Renal pelvis (tissue), 4 donors: ENCODE results near the gene EBP. TPM values are rescaled to one million over a fixed set of nuclear protein-coding genes. Genes with fewer than 3 reads are reported as not detected.
"Not testable (repeated sequence)": the region's sequence is repeated elsewhere in the genome, so short reads cannot be mapped to it uniquely, and the experiment has no call there.

Source experiments
- DNase-seq: peaks from one replicate; pipeline ENCODE4 v3.0.0-alpha.2; 2013
- polyA plus RNA-seq, 3 donors: library from polyadenylated mRNA; unstranded; fragments of 120-200 nt; gene quantifications; one replicate each; pipeline ENCODE4 v1.2.1, GENCODE V29; 2013; ENCODE audit not compliant: insufficient read length in 3 of 3

The EBP gene
- polyA plus RNA-seq, 3 donors: 78.3 to 82.8 (median 82.4) TPM

DNA sequence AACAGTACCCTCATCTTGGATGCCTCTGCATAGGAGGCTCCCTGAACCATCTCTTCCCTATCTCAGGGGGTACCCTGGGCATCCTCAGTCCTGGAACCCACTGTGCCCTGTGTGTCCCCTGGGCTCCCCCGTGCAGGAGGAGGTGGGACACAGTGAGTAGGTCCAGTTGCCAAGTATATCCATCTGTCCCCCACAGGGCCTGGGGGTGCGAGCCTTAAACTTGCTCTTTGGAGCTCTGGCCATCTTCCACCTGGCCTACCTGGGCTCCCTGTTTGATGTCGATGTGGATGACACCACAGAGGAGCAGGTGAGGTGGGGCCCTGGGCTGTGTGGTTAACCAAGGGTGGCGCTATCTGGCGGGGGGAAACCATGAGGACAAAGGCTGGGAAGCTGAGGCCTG, 4.6 kb upstream of the EBP start:
- no peak for DNase-seq

- not testable (repeated sequence) for DNase-seq
Observed at GRCh38 chrX:48519481-48519880, 2.1 kb upstream of the EBP start.

- no peak for DNase-seq
Observed at GRCh38 chrX:48520455-48520854, 1.2 kb upstream of the EBP start.

DNA sequence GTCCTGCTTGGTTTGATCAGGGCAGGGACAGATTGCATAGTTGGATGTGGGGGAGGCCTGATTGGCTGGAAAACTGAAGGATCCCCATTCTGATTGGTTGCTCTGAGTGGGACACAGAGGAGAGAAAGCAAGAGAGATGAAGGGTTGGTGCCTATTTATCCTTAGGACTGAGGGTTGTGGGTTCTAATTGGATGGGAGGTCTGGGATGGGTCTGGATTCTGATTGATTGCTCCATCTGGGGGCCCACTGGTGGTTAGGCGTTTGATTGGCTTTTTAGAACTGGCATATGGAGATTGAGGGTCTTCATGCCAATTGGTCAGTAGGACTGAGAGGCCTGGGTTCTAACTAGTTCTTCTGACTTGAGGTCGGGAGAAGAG, 644 bp upstream of the EBP start:
- no peak for DNase-seq

- no peak for DNase-seq
Observed at GRCh38 chrX:48522291-48522690, 683 bp downstream of the EBP start.

GRCh38 chrX:48523682-48524081, 2.1 kb downstream of the EBP start:
- DNase-seq: no peak

DNA sequence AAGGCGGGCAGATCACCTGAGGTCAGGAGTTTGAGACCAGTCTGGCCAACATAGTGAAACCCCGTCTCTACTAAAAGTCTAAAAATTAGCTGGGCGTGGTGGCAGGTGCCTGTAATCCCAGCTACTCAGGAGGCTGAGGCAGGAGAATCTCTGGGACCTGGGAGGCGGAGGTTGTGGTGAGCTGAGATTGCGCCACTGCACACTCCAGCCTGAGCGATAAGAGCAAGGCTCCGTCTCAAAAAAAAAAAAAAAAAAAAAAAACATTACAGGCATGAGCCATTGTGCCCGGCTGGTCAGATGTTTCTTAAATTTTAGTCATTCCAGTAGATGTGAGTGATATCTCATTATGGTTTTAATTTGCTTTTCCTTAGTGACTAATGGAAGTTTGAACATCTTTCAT, 4.2 kb downstream of the EBP start:
- not testable (repeated sequence) for DNase-seq

DNA sequence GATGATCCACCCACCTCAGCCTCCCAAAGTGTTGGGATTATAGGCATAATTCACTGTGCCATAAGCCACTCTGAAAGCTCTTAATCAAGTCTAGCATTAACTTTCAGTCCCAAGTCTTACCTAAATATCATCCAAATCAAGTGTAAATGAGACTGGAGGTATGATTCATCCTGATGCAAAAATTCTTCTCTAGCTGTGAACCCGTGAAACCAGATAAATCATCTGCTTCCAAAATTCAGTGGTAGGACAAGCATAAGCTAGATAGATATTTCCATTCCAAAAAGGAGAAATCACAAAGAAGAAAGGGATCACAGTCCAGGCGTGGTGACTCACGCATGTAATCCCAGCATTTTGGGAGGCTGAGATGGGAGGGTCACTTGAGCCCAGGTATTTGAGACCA, 9.1 kb downstream of the EBP start:
- DNase-seq: no peak

DNA sequence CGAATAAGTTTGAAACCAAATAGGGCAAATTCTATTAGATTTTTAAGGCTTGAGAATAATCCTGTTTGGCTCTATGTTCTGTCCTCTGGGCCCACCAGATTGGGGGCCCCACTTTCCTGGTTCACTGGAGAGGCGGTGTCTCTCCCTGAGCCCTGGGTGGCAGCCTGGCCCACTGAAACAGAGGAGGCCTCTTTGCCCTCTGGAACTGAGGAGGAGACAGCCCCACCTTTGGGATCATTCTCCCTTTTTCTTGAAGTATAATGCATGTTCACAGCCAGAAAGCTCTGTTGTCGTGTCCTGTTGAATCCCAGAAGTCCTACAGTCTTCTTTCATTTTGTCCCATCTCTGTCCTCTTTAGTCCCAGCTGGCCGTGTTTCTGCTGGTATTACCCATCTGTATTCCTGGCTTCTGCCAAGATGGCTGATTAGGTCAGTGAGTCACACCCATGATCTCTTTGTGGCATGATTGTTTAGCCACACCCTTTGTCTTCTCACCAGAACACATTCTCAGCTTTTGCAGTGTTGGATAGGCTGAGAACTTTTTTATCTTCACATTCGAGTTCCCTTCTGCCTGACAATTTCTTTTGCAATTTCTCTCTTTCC, 9.9 kb downstream of the EBP start:
- no peak for DNase-seq

DNA sequence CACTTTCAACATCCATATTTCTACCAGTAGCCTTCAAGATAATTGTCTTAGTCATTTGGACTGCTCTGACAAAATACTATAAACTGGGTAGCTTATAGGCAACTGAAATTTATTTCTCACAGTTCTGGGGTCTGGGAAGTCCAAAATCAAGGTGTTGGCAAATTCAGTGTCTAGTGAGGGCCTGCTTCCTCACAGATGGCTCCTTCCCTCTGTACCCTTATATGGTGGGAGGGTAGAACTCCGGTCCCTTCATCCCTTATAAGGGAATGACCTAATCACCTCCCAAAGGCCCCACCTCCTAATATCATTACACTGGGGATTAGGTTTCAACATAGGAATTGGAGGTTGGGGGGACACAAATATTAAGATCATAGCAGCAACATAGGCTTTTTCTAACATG, 10.6 kb downstream of the EBP start:
- no peak for DNase-seq

DNA sequence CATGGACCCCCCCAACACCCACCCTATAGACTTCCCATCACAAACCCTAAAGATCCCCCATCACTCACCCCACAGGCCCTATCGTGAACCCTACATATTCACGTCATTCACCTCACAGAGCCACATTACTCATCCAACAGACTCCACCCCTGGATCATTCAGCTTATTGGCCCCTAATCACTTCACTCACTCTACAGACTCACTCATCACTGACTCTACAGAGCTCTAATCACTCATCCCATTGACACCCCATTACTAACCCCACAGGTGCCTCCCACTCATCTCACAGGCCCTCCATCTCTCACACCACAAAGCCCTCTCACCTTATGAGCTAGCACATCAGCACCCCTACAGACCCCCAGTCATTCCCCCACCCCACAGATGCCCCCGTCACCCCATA, 11.6 kb downstream of the EBP start:
- no peak for DNase-seq

GRCh38 chrX:48538641-48539344, 17.2 kb downstream of the EBP start:
- no peak for DNase-seq

GRCh38 chrX:48539345-48540027, 17.9 kb downstream of the EBP start, which contains the start of gene TBC1D25:
Gene TBC1D25 (plus strand): TSS chrX:48539714. CDS start chrX:48539798, 84 bp downstream.
- DNase-seq: peak; percentile 94

DNA sequence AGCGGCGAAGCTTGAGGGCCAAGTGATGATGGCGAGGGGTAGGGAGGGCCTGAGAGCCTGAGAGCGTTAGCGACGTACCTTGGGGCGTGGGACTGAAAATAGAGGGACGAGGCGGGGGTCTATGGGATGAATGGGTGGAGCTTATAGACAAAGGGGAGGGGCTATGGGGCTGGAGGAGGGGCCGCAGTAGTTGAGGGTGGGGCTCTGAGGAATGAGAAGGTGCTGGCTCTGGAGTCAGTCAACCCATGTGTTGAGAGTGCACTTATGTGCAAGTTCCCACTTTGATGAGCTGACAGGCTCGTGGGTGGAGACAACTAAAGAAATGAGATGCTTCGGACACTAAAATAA, 18.4 kb downstream of the EBP start:
- DNase-seq: peak; percentile 35

DNA sequence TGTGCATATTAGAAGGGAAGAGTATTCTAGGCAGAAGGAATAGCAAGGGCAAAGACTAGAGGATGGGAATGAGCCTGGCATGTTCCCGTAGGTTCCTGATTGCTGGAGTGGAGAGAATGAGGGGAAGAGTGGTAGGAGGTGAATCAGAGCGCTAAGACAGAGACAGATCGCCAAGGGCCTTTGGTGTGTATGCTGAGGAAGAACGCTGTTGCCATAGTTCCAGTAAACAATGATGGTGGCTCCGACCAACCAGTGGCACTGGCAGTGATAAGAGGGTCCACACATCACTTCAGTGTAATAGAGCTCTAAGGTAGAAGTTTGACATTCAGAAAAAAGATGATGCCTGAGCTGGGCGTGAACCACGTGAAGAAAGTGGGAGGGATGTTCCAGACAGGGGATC, 18.9 kb downstream of the EBP start:
- DNase-seq: no peak

- DNase-seq: no peak
Observed at GRCh38 chrX:48541140-48541814, 19.7 kb downstream of the EBP start.

- no peak for DNase-seq
Observed at GRCh38 chrX:48548871-48549270, 27.3 kb downstream of the EBP start.

GRCh38 chrX:48555731-48556325, 34.2 kb downstream of the EBP start:
- DNase-seq: not testable (repeated sequence)

GRCh38 chrX:48558271-48558670, 36.7 kb downstream of the EBP start:
- no peak for DNase-seq

GRCh38 chrX:48559636-48560035, 38.0 kb downstream of the EBP start:
- DNase-seq: no peak

- no peak for DNase-seq
Observed at GRCh38 chrX:48560056-48560455, 38.4 kb downstream of the EBP start.

DNA sequence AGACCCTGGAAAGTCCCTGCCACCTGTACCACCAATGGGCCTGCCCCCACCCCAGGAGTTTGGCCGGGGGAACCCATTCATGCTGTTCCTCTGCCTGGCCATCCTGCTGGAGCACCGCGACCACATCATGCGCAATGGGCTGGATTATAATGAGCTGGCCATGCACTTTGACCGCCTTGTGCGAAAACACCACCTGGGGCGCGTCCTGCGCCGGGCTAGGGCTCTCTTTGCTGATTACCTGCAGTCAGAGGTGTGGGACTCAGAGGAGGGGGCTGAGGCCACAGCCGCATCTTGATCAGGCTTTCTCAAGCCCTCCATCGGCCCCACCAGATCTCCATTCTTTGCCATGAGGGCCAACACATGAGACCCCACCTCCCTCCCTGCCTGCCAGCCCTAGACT, 39.1 kb downstream of the EBP start:
- no peak for DNase-seq
